Activated CD4-positive, alpha-beta T cell treated with anti-CD3 and anti-CD28 coated beads, Interleukin-2, amount 10 ng/mL, durations not matched to agents 24 days and 14 days (primary cell): ENCODE measurements around the gene EOMES. TPM values are rescaled to one million over a fixed set of nuclear protein-coding genes. Genes with fewer than 3 reads are reported as not detected.
A peak's percentile ranks its signal among the peaks of the same experiment; 100 is the strongest.

Experiments used
- DNase-seq: peaks from one replicate; pipeline ENCODE4 v3.0.0; 2022
- H3K27ac Mint-ChIP-seq: one replicate; pipeline ENCODE4 v1.8.0; 2022; ENCODE audit warnings: mild to moderate bottlenecking, mixed read lengths
- H3K27me3 Mint-ChIP-seq: one replicate; pipeline ENCODE4 v1.8.0; 2022; ENCODE audit warnings: mixed read lengths
- H3K36me3 Mint-ChIP-seq: one replicate; pipeline ENCODE4 v1.8.0; 2022; ENCODE audit warnings: low read depth, mild to moderate bottlenecking, mixed read lengths
- H3K4me1 Mint-ChIP-seq: one replicate; pipeline ENCODE4 v1.8.0; 2021; ENCODE audit warnings: mixed read lengths
- H3K4me3 Mint-ChIP-seq: one replicate; pipeline ENCODE4 v1.8.0; 2022; ENCODE audit warnings: mild to moderate bottlenecking, moderate library complexity, mixed read lengths
- H3K9me3 Mint-ChIP-seq: one replicate; pipeline ENCODE4 v1.8.0; 2021; ENCODE audit warnings: mixed read lengths
- intact Hi-C: fragments of 100-400 bp; cut with micrococcal nuclease; formaldehyde crosslinking; loops from one replicate; pipeline ENCODE4 v1.15.1; 2023
- total RNA-seq: library from RNA; stranded (reverse); gene quantifications from 2 replicates; pipeline ENCODE4 v1.2.3, GENCODE V29; 2022

The EOMES gene
- total RNA-seq, 1 donor from 2014 or later = 7.4 TPM

DNA sequence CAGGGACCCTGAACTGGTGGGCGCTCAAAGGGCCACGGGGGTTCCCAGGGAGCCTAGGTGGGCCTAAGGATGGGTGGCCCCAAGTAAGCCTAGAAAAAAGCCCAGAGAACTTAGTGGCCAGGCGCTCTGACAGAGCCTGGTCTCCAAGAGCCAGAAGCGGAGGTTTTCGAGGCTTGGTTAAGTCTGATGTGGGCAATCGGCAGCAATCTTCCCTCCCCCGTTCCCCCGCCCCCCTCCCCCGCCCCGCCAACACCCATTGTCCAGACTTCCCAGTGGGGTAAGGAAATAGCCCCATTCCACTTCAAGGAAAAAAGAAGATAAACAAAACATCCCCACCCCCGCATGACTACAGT lies 6.7 kb downstream of the EOMES start:
- intact Hi-C loops = loop anchor here (5.0 kb wide), 1 partner anchor 862 kb away; no protein-coding TSS in a partner anchor
- DNase-seq = no peak
- Mint-ChIP-seq H3K4me3 (no peak overlapping the region), H3K27ac (no peak overlapping the region), H3K27me3 (peaks cover 76% of the 10 kb centered on the region), H3K36me3 (peaks cover 11% of the 10 kb centered on the region), H3K4me1 (peaks cover 34% of the 10 kb centered on the region), H3K9me3 (no peaks in the 10 kb centered on the region)

DNA sequence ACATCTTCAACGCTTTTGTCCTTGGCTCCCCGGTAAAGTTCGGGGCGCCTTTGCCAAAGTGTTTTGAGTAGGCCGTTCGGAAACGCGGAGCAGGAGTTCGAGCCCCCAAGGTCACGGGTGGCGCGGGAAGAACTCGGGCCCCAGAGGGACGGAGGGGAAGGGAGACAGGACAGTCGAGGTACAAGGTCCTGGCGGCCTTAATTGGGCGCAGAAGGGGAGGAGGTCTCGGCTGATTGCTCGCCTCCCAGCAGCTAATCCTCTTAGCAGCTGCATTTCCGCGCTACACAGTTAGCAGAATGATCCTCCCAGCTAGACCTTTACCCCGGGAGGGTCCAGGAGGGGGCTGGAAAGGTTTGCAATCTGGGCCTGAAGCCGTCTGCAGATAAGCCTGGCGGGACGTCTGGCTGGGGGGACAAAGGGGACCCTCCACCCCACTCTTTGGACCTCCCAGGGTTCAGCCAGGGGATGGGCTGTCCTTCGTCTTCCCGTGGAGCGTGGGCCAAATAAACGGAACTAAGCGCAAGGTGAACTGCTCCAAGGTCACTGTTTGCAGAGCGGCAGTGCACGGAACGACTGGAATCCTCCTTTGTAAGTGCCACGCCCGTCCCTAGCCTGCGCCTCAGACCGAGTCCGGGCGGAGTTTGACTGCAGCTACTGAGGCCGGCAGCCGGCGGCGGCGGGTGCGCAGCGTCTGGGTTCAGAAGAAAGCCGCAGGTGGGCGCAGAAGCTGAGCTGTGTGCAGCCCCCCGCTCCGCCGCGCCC lies 7.2 kb downstream of the EOMES start:
- Mint-ChIP-seq H3K4me3 (peak overlapping the region; percentile 94), H3K36me3 (peaks cover 11% of the 10 kb centered on the region), H3K27me3 (peaks cover 75% of the 10 kb centered on the region), H3K4me1 (peaks cover 32% of the 10 kb centered on the region), H3K27ac (peak overlapping the region; percentile 39), H3K9me3 (no peaks in the 10 kb centered on the region)
- peak; percentile 70 for DNase-seq
- intact Hi-C loops = loop anchor here (5.0 kb wide), 3 partner anchors 212 to 862 kb away; partner anchors contain the start of genes AZI2 and ZCWPW2

DNA sequence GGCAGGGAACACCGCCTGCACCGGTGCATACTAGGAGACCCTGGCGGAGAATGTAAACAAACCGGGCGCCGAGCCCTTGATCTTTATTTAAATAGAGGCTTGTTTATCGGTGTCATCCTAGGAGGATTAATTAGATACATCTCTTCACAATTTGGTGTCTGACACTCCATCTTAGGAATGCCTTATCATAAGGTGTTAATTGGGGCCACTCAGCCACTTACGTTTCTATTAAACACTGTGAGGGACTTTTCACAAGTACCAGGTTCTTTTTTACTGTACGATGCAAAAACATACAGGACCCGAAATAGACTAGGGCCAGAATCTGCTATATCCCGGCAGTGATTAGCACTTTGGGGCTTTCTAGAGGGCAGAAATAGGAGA lies 8.0 kb downstream of the EOMES start:
- Mint-ChIP-seq H3K27me3 (peaks cover 71% of the 10 kb centered on the region), H3K4me1 (peaks cover 28% of the 10 kb centered on the region), H3K9me3 (no peaks in the 10 kb centered on the region), H3K36me3 (peaks cover 11% of the 10 kb centered on the region), H3K27ac (peak overlapping the region; percentile 39), H3K4me3 (peak overlapping the region; percentile 94)
- DNase-seq = no peak
- intact Hi-C loops = loop anchor here (5.0 kb wide), 2 partner anchors 213 to 633 kb away; partner anchors contain the start of genes AZI2 and ZCWPW2

DNA sequence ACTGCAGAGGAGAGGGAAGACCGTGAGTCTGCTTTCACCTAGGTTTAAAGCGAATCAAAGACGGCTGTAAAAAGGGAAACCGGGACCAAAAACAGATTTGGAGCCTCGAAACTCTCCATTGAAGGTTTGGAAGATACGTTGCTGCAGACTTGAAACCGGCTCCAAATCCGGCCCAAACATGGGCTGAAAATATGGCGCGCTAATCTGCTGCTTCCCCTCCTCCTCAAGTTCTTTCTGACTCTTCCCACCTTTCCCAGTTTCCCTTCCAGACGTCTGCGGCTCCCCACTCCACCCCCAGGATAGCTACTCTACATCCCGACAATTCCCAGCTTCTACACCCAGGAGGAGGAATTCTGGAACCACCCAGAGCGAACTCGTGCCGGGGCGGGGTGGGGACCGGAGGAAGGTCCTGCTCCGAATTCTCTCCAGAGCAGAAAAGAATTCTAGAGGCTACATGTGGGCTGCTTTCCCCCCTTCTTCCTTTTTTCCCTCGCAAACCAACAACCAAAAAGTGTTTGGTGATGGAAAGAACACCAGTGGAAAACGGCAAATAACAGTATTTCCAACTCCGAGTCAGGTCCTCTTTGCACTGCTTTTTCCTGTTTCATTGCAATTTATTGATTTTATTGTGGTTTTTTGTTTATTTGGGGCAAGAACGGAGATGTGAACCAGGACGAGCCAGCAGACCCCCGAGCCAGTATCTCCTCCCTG lies 8.5 kb downstream of the EOMES start:
- H3K4me3 Mint-ChIP-seq = peak overlapping the region; percentile 94

DNA sequence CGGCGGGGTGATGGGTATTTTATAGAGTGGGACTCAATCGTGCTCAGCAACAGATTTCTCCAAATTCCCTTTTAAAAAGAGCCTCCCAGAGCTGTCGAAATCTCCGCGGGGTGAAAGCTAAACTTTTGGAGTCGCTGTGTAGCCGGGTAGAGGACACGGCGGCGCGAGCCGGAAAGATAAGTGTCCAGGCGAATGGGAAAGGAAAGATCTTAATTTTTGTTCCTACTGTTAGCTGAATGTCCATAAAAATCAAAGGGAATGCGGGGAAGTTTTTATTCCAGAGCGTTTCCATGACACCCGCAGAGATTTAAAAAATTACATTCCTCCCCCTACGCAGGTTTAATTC lies 9.1 kb downstream of the EOMES start:
- intact Hi-C loops = loop anchor here (2.0 to 5.0 kb wide), 3 partner anchors 214 to 634 kb away; partner anchors contain the start of genes AZI2, CMC1 and ZCWPW2
- Mint-ChIP-seq H3K4me3 (peak overlapping the region; percentile 94), H3K27me3 (peaks cover 70% of the 10 kb centered on the region), H3K4me1 (peaks cover 26% of the 10 kb centered on the region), H3K27ac (peak overlapping the region; percentile 68), H3K36me3 (peaks cover 7% of the 10 kb centered on the region), H3K9me3 (no peaks in the 10 kb centered on the region)
- no peak for DNase-seq

More for the DNA sequence above, 8.5 kb downstream of the EOMES start:
- H3K27me3 Mint-ChIP-seq = peaks cover 70% of the 10 kb centered on the region
- H3K27ac Mint-ChIP-seq = peak overlapping the region; percentile 23
- peak; percentile 64 for DNase-seq
- intact Hi-C loops = loop anchor here (2.0 to 5.0 kb wide), 3 partner anchors 214 to 634 kb away; partner anchors contain the start of genes AZI2, CMC1 and ZCWPW2
- peaks cover 8% of the 10 kb centered on the region for H3K36me3 Mint-ChIP-seq
- H3K4me1 Mint-ChIP-seq = peaks cover 28% of the 10 kb centered on the region
- H3K9me3 Mint-ChIP-seq = no peaks in the 10 kb centered on the region

DNA sequence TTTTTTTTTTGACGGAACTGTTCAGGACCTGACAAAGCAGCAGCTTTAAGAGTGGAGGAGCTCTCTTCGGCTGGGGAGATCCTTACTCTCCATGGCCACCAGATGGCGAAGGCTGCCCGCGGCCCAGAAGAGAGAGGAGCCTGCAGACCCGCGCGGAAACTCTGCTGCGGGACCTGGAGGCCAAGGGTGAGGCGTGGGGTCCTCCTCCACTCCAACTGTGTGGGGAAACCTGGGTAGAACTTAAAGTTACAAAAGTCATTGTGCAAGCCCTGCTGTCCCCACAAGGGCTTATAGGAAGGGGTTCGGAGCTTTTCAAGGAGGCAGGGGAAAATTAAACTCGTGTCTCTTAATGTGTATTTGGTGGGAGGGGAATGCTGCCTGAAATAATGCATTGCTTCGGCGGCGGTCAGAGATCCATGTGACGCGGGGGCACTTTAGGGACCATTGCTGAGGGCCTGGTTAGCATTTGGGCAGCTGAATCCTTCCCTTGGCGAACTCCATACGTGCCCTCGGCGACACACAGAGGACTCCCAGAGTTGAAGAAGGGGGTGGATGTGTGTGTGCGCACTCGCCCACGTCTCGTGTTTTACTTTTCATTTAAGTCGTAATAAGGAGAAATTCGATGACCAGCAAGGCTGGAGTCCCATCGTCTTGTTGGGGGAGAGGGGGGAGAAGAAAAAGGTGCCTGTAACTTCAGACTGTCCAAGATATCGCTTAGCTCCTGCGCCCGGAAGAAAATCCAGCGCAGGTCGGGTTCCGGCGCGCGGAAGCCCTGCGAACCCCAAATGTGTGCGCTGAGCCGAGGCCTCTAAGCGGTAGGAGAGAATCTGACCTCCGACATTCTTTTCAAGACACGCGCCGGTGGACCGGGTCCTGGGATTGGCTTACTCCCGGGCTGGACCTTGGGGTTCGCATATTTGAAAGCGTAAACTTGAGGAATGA lies 9.7 kb downstream of the EOMES start:
- intact Hi-C loops = loop anchor here (1.0 to 5.0 kb wide), 7 partner anchors 10 to 635 kb away; partner anchors contain the start of genes AZI2, CMC1, EOMES and ZCWPW2
- peak; percentile 94 for DNase-seq
- peaks cover 3% of the 10 kb centered on the region for H3K36me3 Mint-ChIP-seq
- peaks cover 26% of the 10 kb centered on the region for H3K4me1 Mint-ChIP-seq
- no peaks in the 10 kb centered on the region for H3K9me3 Mint-ChIP-seq
- H3K27ac Mint-ChIP-seq = peak overlapping the region; percentile 68
- peak overlapping the region; percentile 94 for H3K4me3 Mint-ChIP-seq
- peaks cover 66% of the 10 kb centered on the region for H3K27me3 Mint-ChIP-seq

DNA sequence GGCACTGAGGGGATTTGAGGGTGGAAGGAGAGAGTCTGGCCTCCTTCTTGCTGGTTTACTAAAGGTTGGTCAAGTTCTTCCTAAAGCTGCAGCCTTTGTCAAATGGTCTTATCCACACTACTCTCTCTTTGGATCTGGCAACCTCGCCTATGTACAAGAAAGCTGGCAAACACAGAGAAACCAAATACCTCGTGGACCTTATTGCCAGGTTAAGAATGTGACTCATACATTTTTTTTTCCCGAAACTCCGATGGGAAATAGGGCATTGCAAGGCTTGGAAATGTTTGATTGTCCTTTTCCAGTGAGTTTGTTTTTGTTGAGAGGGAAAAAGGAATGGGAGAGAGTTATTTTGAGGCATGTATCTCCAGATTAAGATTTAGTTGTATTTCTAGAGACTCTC lies 13.9 kb downstream of the EOMES start:
- Mint-ChIP-seq H3K27me3 (peaks cover 50% of the 10 kb centered on the region), H3K9me3 (no peaks in the 10 kb centered on the region), H3K27ac (no peak overlapping the region), H3K36me3 (no peaks in the 10 kb centered on the region), H3K4me3 (no peak overlapping the region), H3K4me1 (peaks cover 12% of the 10 kb centered on the region)
- DNase-seq = no peak
- intact Hi-C loops = no loop called here

DNA sequence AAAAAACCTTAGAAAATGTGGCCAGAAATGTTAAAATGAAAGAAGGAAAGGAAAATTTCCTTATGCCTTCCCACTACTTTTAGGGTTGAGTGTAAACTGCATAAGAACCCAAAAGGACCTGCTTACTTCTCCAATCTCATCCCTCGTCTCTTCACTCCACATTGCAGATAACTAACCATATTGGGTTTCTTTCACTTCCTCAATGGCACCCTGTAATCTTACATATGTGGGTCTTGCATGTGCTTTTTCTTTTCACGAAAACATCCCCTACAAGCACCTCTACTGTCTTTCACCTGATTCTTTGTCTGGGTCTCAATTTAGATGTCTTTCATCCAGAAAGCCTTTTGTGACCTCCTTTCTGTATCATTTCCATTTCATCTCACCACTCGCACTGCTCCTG lies 23.1 kb downstream of the EOMES start:
- H3K9me3 Mint-ChIP-seq = peaks cover 5% of the 10 kb centered on the region
- no peaks in the 10 kb centered on the region for H3K36me3 Mint-ChIP-seq
- H3K27ac Mint-ChIP-seq = no peak overlapping the region
- no peaks in the 10 kb centered on the region for H3K4me1 Mint-ChIP-seq
- no peak overlapping the region for H3K4me3 Mint-ChIP-seq
- intact Hi-C loops = no loop called here
- peaks cover 17% of the 10 kb centered on the region for H3K27me3 Mint-ChIP-seq
- DNase-seq = no peak

DNA sequence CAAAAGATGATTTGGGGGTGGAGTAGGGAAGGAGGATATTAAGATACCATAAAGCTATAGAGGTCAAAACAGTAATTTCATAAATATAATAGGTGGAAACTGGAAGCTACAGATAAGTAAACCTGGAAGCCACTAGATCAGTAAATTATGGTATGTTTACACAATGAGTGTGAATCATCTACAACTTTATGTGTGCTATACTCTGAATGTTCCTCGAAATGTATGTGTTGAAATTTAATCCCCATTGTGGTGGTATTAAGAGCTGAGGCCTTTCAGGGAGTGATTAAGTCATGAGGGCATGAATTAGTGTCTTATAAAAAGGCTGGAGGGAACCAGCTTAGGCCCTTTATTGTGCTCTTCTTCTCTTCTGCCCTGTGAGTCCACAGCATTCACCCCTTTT lies 25.2 kb downstream of the EOMES start:
- intact Hi-C loops = no loop called here
- Mint-ChIP-seq H3K36me3 (no peaks in the 10 kb centered on the region), H3K9me3 (peaks cover 5% of the 10 kb centered on the region), H3K4me1 (no peaks in the 10 kb centered on the region), H3K27ac (no peak overlapping the region), H3K27me3 (peaks cover 29% of the 10 kb centered on the region), H3K4me3 (no peak overlapping the region)
- DNase-seq = no peak

DNA sequence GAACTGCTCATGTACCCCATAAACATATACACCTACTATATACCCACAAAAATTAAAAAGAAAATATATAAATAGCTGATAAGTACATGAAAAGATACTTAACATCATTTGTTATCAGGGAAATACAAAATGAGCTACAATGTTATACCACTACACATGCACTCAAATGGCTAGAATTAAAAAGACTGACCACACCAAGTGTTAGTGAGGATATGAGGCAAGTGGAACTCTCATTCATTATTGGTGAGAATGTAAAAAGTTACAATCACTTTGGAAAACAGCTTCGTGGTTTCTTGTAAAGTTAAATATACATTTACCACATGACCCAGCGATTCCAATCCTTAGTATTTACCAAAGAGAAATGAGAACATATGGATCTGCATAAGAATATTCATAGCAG lies 26.5 kb downstream of the EOMES start:
- no peak overlapping the region for H3K4me3 Mint-ChIP-seq
- H3K4me1 Mint-ChIP-seq = no peaks in the 10 kb centered on the region
- peaks cover 35% of the 10 kb centered on the region for H3K27me3 Mint-ChIP-seq
- DNase-seq = no peak
- no peak overlapping the region for H3K27ac Mint-ChIP-seq
- intact Hi-C loops = no loop called here
- peaks cover 10% of the 10 kb centered on the region for H3K9me3 Mint-ChIP-seq
- no peaks in the 10 kb centered on the region for H3K36me3 Mint-ChIP-seq

DNA sequence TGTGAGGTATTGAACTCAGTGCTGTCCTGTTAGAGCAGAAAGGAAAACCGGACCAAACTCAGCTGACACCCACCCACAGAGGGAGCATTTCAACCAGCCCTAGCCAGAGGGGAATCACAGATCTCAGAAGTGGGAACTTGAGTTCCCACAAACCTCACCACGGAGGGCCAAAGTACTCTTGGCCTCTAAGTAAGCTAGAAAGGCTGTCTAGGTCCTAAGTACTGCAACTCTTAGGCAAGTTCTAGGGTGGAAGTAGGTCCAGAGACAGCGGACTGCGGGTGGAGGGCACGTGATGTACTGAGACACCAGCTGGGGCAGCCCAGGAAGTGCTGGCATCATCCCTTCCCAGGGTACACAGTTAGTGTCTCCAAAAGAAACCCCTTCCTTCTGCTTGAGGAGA lies 34.1 kb downstream of the EOMES start:
- intact Hi-C loops = no loop called here
- no peaks in the 10 kb centered on the region for H3K4me1 Mint-ChIP-seq
- peaks cover 11% of the 10 kb centered on the region for H3K9me3 Mint-ChIP-seq
- peaks cover 32% of the 10 kb centered on the region for H3K27me3 Mint-ChIP-seq
- H3K27ac Mint-ChIP-seq = no peak overlapping the region
- no peaks in the 10 kb centered on the region for H3K36me3 Mint-ChIP-seq
- no peak overlapping the region for H3K4me3 Mint-ChIP-seq
- peak; percentile 44 for DNase-seq

DNA sequence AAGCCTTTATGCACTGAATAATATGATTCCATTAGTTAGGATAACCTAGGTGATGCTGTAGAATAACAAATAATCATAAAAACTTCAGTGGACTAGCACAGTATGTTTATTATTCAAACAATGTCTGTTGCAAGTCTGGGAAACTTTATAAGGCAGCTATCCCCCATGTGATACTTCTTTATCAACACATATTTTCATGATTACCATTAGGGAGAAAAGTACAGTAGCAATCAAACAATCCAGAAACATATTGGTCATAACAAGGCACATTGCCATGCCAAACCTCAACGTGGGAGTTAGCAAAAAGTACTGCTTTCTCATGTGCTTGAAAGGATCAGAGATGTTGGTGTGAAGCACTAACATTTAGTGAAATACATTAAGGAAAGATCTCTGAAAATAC lies 35.5 kb downstream of the EOMES start:
- H3K4me1 Mint-ChIP-seq = no peaks in the 10 kb centered on the region

DNA sequence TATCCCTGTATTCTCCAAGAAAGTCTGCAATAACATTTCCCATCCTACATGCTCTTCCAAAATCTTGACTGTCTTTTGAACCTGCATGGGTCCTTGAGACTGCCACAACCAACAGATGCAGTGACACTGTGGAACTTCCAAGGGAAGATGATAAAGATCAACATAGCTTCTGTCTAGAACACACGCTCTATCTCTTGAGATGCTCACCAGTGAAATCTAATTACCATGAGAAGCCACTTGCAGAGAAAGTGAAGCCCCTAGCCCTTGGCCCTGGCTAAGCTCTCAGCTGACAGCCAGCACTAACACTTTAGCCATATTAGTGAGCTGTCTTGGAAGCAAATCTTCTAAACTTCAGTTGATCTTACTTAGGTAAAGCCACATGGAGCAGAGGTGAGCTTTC lies 36.6 kb downstream of the EOMES start:
- Mint-ChIP-seq H3K27me3 (peaks cover 19% of the 10 kb centered on the region), H3K36me3 (no peaks in the 10 kb centered on the region), H3K4me3 (no peak overlapping the region), H3K4me1 (peaks cover 4% of the 10 kb centered on the region), H3K27ac (no peak overlapping the region), H3K9me3 (peaks cover 6% of the 10 kb centered on the region)
- intact Hi-C loops = no loop called here
- peak; percentile 46 for DNase-seq

More for the DNA sequence above, 35.5 kb downstream of the EOMES start:
- intact Hi-C loops = no loop called here
- Mint-ChIP-seq H3K4me3 (no peak overlapping the region), H3K27me3 (peaks cover 24% of the 10 kb centered on the region), H3K36me3 (no peaks in the 10 kb centered on the region), H3K9me3 (peaks cover 11% of the 10 kb centered on the region), H3K27ac (no peak overlapping the region)
- no peak for DNase-seq
